Measurements from ENCODE around the gene MACROD2.

GRCh38 chr20:15036948-15037347 is 1041.6 kb downstream of the MACROD2 start:
- TF ChIP-seq SUZ12 (IDR thresholded peaks at IDR 0.05; ENCODE audit: extremely low read depth, insufficient read depth, insufficient read length) (no peak), ZNF274 (IDR thresholded peaks at IDR 0.05; ENCODE audit: low read depth, low read length) (no peak)
